Heart left ventricle (tissue), 13 donors: ENCODE measurements around the gene CLNK.

Experiments
- CTCF ChIP-seq, 12 donors: fragments of 200-600 bp; sonication (generic) in 4 of 12; IDR thresholded peaks; one replicate each; pipeline versions ENCODE4 v1.5.0 to v1.8.0; 2018 to 2022; ENCODE audit warnings: antibody characterized with exemption in 12 of 12, mild to moderate bottlenecking in 5 of 12
- POLR2A ChIP-seq, 2 donors: fragments of 450-650 bp; IDR thresholded peaks; one replicate each; pipeline ENCODE4 v1.6.1; 2017; ENCODE audit warnings: antibody characterized with exemption in 2 of 2, mild to moderate bottlenecking in 2 of 2, moderate library complexity in 2 of 2
- donor health status: ischemic (EF 13 %, LVEDD 7.1; RV severe dilation, severe dysfunction).
- donor health status: DM: no; HTN: yes; CAD: no.
- donor health status: DM: no; HTN: no; CAD: no.
- donor health status: ischemic (EF 25% LVEDD 6.9; RV normal size, moderate dysfunction).
- donor health status: ischemic (EF 25% LVEDD 5.7; RV mildly dilated, moderate dysfunction).
- donor health status: ischemic (EF 35%, LVEDD 5.7; RV mildly dilated, moderate dysfunction).
- donor health status: nonischemic (EF 11% LVEDD 7.7; RV severe dilation, severe dysfunction).
- donor health status: DM: yes; HTN: yes; CAD: no.
- donor health status: PGD.
- donor health status: ischemic (EF 29% LVEDD 5.4; RV normal size, mild dysfunction).
- donor health status: nonischemic (EF 23%, LVEDD 6.1; RV moderate dilation, normal function).

GRCh38 chr4:10437735-10438134 lies 246.8 kb downstream of the CLNK start:
- TF ChIP-seq POLR2A (IDR thresholded peaks at IDR 0.05) (no peak), CTCF (IDR thresholded peaks at IDR 0.05) (no peak)
